GM12872 (cell line): ENCODE results near the gene ARMC8.

Source experiments
- TF ChIP-seq, protein P1 (sequence below): IDR thresholded peaks from 3 replicates; pipeline ENCODE4 v1.5.1; 2011; ENCODE audit warnings: low read depth, mild to moderate bottlenecking, low read length, moderate library complexity; ENCODE audit not compliant: insufficient read depth

Gene ARMC8

DNA sequence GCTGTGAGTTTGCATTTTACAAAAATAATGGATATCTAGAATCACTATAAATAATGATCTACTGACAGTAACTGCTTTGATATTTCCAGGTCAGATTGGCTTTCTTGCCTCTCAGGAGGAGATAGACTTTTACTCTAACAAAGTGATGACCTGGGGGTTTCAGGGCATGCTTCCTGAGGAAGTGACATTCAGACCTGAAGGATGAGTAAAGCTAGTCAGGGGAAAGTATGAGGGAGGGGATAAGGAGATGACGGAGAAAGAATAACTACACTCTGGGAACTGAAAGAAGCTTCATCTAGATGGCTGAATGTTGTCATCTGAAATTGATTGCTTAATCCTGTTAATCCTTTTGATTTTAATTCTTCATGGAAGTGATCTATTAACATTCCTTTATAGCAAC is 32.2 kb downstream of the ARMC8 start:
- TF ChIP-seq, protein P1, sequence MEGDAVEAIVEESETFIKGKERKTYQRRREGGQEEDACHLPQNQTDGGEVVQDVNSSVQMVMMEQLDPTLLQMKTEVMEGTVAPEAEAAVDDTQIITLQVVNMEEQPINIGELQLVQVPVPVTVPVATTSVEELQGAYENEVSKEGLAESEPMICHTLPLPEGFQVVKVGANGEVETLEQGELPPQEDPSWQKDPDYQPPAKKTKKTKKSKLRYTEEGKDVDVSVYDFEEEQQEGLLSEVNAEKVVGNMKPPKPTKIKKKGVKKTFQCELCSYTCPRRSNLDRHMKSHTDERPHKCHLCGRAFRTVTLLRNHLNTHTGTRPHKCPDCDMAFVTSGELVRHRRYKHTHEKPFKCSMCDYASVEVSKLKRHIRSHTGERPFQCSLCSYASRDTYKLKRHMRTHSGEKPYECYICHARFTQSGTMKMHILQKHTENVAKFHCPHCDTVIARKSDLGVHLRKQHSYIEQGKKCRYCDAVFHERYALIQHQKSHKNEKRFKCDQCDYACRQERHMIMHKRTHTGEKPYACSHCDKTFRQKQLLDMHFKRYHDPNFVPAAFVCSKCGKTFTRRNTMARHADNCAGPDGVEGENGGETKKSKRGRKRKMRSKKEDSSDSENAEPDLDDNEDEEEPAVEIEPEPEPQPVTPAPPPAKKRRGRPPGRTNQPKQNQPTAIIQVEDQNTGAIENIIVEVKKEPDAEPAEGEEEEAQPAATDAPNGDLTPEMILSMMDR: no peak

DNA sequence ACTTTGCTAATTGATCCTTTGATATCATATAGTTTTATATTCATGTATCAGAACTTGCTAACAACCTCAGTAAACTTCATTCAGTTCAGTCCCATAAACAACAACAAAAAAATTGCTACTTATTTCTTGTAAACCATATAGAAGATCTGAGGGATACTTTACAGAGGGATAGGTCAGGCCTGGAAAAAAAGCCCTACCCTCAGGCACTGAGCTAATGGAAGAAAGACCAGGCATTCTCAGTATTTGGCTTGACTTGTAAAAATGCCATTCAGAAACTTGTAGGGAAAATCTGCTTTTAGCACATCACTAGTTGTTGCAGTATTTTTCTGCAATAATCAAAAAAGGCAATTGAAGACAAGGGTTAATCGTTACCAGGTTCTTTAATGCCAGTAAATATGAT is 33.1 kb downstream of the ARMC8 start:
- TF ChIP-seq, protein P1: no peak

DNA sequence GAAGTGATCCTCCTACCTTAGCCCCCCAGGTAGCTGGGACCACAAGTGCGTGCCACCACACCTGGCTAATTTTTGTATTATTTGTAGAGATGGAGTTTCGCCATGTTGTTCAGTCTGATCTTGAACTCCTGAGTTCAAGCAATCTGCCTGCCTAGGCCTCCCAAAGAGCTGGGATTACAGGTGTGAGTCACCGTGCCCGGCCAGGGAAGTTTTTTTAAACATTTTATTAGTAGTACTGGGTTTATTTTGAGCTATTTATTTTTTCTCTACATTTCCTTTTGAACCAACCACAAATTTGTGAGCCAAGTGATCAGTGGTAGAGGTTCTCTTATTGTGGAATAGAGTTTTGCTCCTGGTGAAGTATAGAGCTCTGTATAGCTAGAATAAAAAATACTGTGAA is 33.7 kb downstream of the ARMC8 start:
- TF ChIP-seq, protein P1: no peak

DNA sequence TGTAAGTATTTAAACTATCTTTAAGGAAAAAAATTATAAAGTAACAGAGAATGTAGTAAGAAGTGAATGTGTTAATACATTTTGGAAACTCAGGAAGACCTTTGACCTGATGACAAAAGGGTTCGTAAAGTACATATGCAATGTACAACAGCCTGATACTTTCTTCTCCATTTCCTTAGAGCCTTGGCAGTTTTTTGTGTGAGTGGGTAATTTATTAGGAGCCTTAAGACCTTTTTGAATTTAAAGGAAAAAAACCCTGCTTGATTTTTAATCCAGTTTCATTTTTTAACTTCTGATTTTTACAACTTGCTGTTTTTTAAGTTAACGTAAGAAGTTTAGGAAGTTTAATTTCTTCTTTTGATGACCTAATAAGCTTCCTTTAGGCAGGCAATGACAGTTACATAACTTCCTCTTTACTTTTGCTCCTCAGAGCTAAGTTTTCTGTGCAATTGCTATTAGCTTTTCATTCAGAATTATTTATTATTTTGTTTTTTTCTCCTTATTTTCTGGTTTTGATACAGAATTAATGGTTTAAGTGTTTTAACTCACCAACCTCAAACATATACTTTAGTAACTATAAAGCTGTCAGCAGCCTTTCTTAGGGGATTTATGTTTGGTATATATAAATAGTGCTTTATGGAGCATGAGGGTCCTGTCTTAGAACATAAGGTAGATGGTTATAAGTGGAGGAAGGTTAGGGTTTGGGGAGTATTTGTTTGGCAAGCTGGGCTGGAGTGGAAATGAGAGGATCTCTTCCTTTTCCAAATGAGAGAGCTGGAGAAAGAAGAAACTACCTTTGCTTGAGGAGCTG is 35.2 kb downstream of the ARMC8 start:
- TF ChIP-seq, protein P1: no peak

DNA sequence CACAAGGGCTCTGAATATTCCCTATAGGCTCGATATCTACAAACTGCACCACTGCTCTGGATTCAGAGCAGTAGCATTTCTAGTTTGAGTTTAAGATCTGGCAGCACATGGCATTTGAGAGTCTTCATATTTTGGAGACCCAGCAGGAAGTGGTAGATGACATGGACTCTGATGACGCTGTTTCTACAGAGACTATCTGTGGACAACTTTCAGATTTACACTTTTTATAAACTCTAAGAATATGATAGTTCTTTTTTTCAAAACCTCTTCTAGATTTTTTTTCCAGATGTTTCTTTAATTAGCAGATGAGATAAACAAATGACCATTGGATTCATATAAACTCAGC is 35.8 kb downstream of the ARMC8 start:
- TF ChIP-seq, protein P1: no peak

DNA sequence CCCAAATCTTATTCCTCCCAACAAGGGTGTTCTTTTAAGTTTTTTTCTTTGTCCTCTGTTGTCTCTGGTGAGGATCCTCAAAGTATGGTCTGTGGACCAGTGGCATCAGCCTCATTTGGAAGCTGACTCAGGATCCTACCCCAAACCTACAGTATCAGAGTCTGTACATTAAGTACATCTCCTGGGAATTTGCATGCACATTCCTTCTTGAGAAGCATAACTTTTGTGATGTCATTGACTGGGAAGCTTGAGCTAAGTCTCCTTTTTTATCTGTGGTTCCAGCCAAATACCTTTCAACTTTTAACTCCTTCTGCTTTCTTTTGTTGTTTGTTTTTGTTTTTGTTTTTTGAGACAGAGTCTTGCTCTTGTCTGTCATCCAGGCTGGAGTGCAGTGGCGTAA is 40.5 kb downstream of the ARMC8 start:
- TF ChIP-seq, protein P1: no peak

DNA sequence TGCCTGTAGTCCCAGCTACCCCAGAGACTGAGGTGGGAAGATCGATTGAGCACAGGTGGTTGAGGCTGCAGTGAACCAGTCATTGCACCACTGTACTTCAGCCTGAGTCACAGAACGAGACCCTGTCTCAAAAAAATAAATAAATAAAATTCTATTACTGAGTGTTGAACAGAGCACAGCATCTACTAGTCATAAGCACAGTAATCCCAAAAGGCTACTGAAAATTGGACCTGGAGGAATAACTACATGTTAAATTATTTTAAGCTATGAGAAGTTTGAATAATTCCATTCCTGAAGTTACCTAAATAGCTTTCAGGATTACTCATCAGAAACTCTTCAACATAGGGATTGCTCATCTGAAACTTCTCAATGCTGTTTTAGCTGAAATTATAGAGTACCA is 43.4 kb downstream of the ARMC8 start:
- TF ChIP-seq, protein P1: no peak
